ENCODE measurements around the gene SDK2. TPM values are rescaled to one million over a fixed set of nuclear protein-coding genes. Genes with fewer than 3 reads are reported as not detected.
"Not testable (repeated sequence)": the region's sequence is repeated elsewhere in the genome, so short reads cannot be mapped to it uniquely, and the experiment has no call there.

The SDK2 gene
- total RNA-seq, 1 donor from 2014 or later = 11.2 TPM

- no peaks in the 10 kb centered on the region for H4K20me1 ChIP-seq (ENCODE audit: insufficient read depth, low read length)
- H3K4me2 ChIP-seq (ENCODE audit: low read length) = no peak overlapping the region
- H3K27ac ChIP-seq (ENCODE audit: low read depth, low read length) = no peak overlapping the region
- peaks cover 8% of the 10 kb centered on the region for H3K4me1 ChIP-seq (ENCODE audit: insufficient read depth, low read length)
- H3K9ac ChIP-seq (ENCODE audit: low read length) = no peak overlapping the region
- TF ChIP-seq EZH2 (IDR thresholded peaks at IDR 0.05; ENCODE audit: insufficient read depth, low read length) = no peak
- no peak for FAIRE-seq
- H2AFZ ChIP-seq (ENCODE audit: low read depth, low read length) = no peak overlapping the region
- Mint-ChIP-seq H3K27ac (ENCODE audit: unreplicated experiment) (no peak overlapping the region), H3K27me3 (ENCODE audit: low read depth, unreplicated experiment) (peaks cover 6% of the 10 kb centered on the region), H3K36me3 (ENCODE audit: low read depth, unreplicated experiment) (peaks cover 2% of the 10 kb centered on the region), H3K9me3 (ENCODE audit: unreplicated experiment) (no peaks in the 10 kb centered on the region), H3K4me1 (ENCODE audit: low read depth, unreplicated experiment) (peaks cover 20% of the 10 kb centered on the region), H3K4me3 (ENCODE audit: unreplicated experiment) (no peak overlapping the region)
- H3K9me3 ChIP-seq (ENCODE audit: insufficient read depth, low read depth, low read length) = no peaks in the 10 kb centered on the region
- peak; percentile 49 for DNase-seq (ENCODE audit: low read depth)
- no peaks in the 10 kb centered on the region for H3K79me2 ChIP-seq (ENCODE audit: insufficient read depth, low read length)
- H3K27me3 ChIP-seq (ENCODE audit: insufficient read depth, low read length) = peaks cover 2% of the 10 kb centered on the region
- no peaks in the 10 kb centered on the region for H3K36me3 ChIP-seq (ENCODE audit: insufficient read depth, low read length)
- no peak overlapping the region for H3K4me3 ChIP-seq (ENCODE audit: insufficient read depth, low read depth, low read length)
These were observed 169.8 kb downstream of the SDK2 start for GRCh38 chr17:73474370-73474988.

DNA sequence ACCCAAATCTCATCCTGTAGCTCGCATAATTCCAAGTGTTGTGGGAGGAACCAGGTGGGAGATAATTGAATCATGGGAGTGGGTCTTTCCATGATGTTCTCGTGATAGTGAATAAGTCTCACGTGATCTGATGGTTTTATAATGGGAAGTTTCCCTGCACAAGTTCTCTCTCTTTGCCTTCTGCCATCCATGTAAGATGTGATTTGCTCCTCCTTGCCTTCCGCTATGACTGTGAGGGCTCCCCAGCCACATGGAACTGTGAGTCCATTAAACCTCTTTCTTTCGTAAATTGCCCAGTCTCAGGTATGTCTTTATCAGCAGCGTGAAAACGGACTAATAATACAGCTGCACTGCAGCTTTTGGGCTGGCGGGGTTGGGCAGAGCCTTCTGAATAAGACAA, 171.5 kb downstream of the SDK2 start:
- H3K4me1 ChIP-seq (ENCODE audit: insufficient read depth, low read length); H3K4me3 ChIP-seq (ENCODE audit: insufficient read depth, low read depth, low read length); H3K9me3 Mint-ChIP-seq (ENCODE audit: unreplicated experiment); H2AFZ ChIP-seq (ENCODE audit: low read depth, low read length); H3K4me3 Mint-ChIP-seq (ENCODE audit: unreplicated experiment); FAIRE-seq; H3K27me3 ChIP-seq (ENCODE audit: insufficient read depth, low read length); H4K20me1 ChIP-seq (ENCODE audit: insufficient read depth, low read length); H3K4me2 ChIP-seq (ENCODE audit: low read length); H3K9ac ChIP-seq (ENCODE audit: low read length); H3K36me3 ChIP-seq (ENCODE audit: insufficient read depth, low read length); H3K27ac ChIP-seq (ENCODE audit: low read depth, low read length); DNase-seq (ENCODE audit: low read depth); H3K79me2 ChIP-seq (ENCODE audit: insufficient read depth, low read length); H3K27ac Mint-ChIP-seq (ENCODE audit: unreplicated experiment); H3K9me3 ChIP-seq (ENCODE audit: insufficient read depth, low read depth, low read length); H3K36me3 Mint-ChIP-seq (ENCODE audit: low read depth, unreplicated experiment); H3K27me3 Mint-ChIP-seq (ENCODE audit: low read depth, unreplicated experiment): not testable (repeated sequence)
- H3K4me1 Mint-ChIP-seq (ENCODE audit: low read depth, unreplicated experiment) = peaks cover 20% of the 10 kb centered on the region

DNA sequence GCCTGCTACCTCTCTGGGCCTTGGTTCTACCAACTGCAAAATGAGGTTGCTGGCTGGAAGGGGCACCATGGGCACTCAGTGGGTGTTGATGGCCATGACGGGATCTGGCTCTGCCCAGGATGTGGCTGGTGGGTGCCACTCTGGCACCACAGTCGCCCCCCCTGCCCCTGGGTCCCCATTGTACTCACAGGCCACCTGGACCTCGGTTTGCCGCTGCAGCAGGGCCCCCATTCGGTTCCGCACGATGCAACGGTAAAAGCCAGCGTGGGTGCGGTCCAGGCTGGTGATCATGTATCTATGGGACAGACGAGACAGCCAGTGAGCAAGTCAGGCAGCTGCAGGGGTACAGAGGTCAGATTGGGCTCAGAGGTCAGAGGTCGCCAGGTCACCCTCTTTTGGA, 172.3 kb downstream of the SDK2 start:
- peaks cover 5% of the 10 kb centered on the region for H3K27me3 Mint-ChIP-seq (ENCODE audit: low read depth, unreplicated experiment)
- Histone ChIP-seq H3K27ac (ENCODE audit: low read depth, low read length) (no peak overlapping the region), H3K4me3 (ENCODE audit: insufficient read depth, low read depth, low read length) (no peak overlapping the region), H3K9ac (ENCODE audit: low read length) (no peak overlapping the region), H3K36me3 (ENCODE audit: insufficient read depth, low read length) (no peaks in the 10 kb centered on the region), H2AFZ (ENCODE audit: low read depth, low read length) (no peak overlapping the region), H3K4me2 (ENCODE audit: low read length) (no peak overlapping the region), H3K79me2 (ENCODE audit: insufficient read depth, low read length) (no peaks in the 10 kb centered on the region), H3K4me1 (ENCODE audit: insufficient read depth, low read length) (peaks cover 8% of the 10 kb centered on the region), H3K27me3 (ENCODE audit: insufficient read depth, low read length) (no peaks in the 10 kb centered on the region), H3K9me3 (ENCODE audit: insufficient read depth, low read depth, low read length) (no peaks in the 10 kb centered on the region), H4K20me1 (ENCODE audit: insufficient read depth, low read length) (no peaks in the 10 kb centered on the region)
- peaks cover 2% of the 10 kb centered on the region for H3K36me3 Mint-ChIP-seq (ENCODE audit: low read depth, unreplicated experiment)
- no peak overlapping the region for H3K27ac Mint-ChIP-seq (ENCODE audit: unreplicated experiment)
- H3K4me3 Mint-ChIP-seq (ENCODE audit: unreplicated experiment) = no peak overlapping the region
- TF ChIP-seq EZH2 (IDR thresholded peaks at IDR 0.05; ENCODE audit: insufficient read depth, low read length) = no peak
- TF ChIP-seq, protein P1, sequence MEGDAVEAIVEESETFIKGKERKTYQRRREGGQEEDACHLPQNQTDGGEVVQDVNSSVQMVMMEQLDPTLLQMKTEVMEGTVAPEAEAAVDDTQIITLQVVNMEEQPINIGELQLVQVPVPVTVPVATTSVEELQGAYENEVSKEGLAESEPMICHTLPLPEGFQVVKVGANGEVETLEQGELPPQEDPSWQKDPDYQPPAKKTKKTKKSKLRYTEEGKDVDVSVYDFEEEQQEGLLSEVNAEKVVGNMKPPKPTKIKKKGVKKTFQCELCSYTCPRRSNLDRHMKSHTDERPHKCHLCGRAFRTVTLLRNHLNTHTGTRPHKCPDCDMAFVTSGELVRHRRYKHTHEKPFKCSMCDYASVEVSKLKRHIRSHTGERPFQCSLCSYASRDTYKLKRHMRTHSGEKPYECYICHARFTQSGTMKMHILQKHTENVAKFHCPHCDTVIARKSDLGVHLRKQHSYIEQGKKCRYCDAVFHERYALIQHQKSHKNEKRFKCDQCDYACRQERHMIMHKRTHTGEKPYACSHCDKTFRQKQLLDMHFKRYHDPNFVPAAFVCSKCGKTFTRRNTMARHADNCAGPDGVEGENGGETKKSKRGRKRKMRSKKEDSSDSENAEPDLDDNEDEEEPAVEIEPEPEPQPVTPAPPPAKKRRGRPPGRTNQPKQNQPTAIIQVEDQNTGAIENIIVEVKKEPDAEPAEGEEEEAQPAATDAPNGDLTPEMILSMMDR (IDR thresholded peaks at IDR 0.05; ENCODE audit: insufficient read depth, low read depth, low read length) = no peak
- no peaks in the 10 kb centered on the region for H3K9me3 Mint-ChIP-seq (ENCODE audit: unreplicated experiment)
- no peak for DNase-seq (ENCODE audit: low read depth)
- H3K4me1 Mint-ChIP-seq (ENCODE audit: low read depth, unreplicated experiment) = peaks cover 19% of the 10 kb centered on the region
- no peak for FAIRE-seq
